ENCODE measurements around the gene SUPT3H. TPM values are rescaled to one million over a fixed set of nuclear protein-coding genes. Genes with fewer than 3 reads are reported as not detected.
A peak's percentile ranks its signal among the peaks of the same experiment; 100 is the strongest.

Gene SUPT3H
- polyA plus RNA-seq, 3 donors, result 2.4 to 3.5 (median 2.5) TPM

GRCh38 chr6:45038226-45038625 lies 339.5 kb downstream of the SUPT3H start:
- Mint-ChIP-seq H3K27ac (no peak overlapping the region), H3K4me1 (peaks cover 10% of the 10 kb centered on the region), H3K9me3 (peaks cover 0 to 2% (median 0%) of the 10 kb centered on the region in 7 donors), H3K4me3 (no peak overlapping the region), H3K36me3 (peaks cover 2% of the 10 kb centered on the region in 2 donors), H3K27me3 (ENCODE audit: low read depth in 3 of 3) (peaks cover 0 to 2% (median 2%) of the 10 kb centered on the region in 3 donors)
- no peak for DNase-seq
- no CpG with 5 or more reads among the region's 1 CpG for WGBS (ENCODE audit: insufficient coverage)
- peaks cover 3 to 5% of the 10 kb centered on the region in 2 donors for H3K4me1 ChIP-seq (ENCODE audit: control insufficient read depth in 1 of 2, insufficient read depth in 2 of 2, low read length in 2 of 2)
- no peak overlapping the region for H3K4me2 ChIP-seq (replicated peaks; ENCODE audit: extremely low read depth, low read length, poor library complexity, severe bottlenecking)
- intact Hi-C loops (cut with micrococcal nuclease), result no loop called here
- H3K9ac ChIP-seq (ENCODE audit: insufficient read depth, low read length, poor library complexity, severe bottlenecking), result no peak overlapping the region
- no peak overlapping the region for H3K4me3 ChIP-seq (replicated peaks in 1 of 3; ENCODE audit: low read depth in 2 of 3, low read length in 3 of 3)
- H3K9me3 ChIP-seq (replicated peaks in 1 of 2; ENCODE audit: control insufficient read depth in 1 of 2, insufficient read depth in 1 of 2, low read length in 2 of 2), result no peaks in the 10 kb centered on the region
- no peak overlapping the region for H2AFZ ChIP-seq (ENCODE audit: insufficient read depth, low read depth, low read length, poor library complexity, severe bottlenecking)
- TF ChIP-seq CTCF (IDR thresholded peaks at IDR 0.05), result no peak
- no peaks in the 10 kb centered on the region for H3K27me3 ChIP-seq (ENCODE audit: control insufficient read depth in 2 of 2, insufficient read depth in 2 of 2, low read length in 2 of 2)
- no peaks in the 10 kb centered on the region for H3K79me2 ChIP-seq (ENCODE audit: insufficient read depth, low read length)
- no peaks in the 10 kb centered on the region for H4K20me1 ChIP-seq (ENCODE audit: insufficient read depth, low read length)
- no peaks in the 10 kb centered on the region for H3K36me3 ChIP-seq (replicated peaks in 1 of 2; ENCODE audit: control insufficient read depth in 1 of 2, insufficient read depth in 2 of 2, low read length in 2 of 2)
- H3K27ac ChIP-seq (ENCODE audit: low read depth in 1 of 2, low read length in 2 of 2), result no peak overlapping the region

- Histone ChIP-seq H3K9me3 (replicated peaks in 1 of 2; ENCODE audit: control insufficient read depth in 1 of 2, insufficient read depth in 1 of 2, low read length in 2 of 2) (no peaks in the 10 kb centered on the region), H4K20me1 (ENCODE audit: insufficient read depth, low read length) (no peaks in the 10 kb centered on the region), H3K27me3 (ENCODE audit: control insufficient read depth in 2 of 2, insufficient read depth in 2 of 2, low read length in 2 of 2) (no peaks in the 10 kb centered on the region), H3K36me3 (replicated peaks in 1 of 2; ENCODE audit: control insufficient read depth in 1 of 2, insufficient read depth in 2 of 2, low read length in 2 of 2) (no peaks in the 10 kb centered on the region), H3K4me3 (replicated peaks in 1 of 3; ENCODE audit: low read depth in 2 of 3, low read length in 3 of 3) (no peak overlapping the region), H3K4me2 (replicated peaks; ENCODE audit: extremely low read depth, low read length, poor library complexity, severe bottlenecking) (no peak overlapping the region), H2AFZ (ENCODE audit: insufficient read depth, low read depth, low read length, poor library complexity, severe bottlenecking) (no peak overlapping the region), H3K9ac (ENCODE audit: insufficient read depth, low read length, poor library complexity, severe bottlenecking) (no peak overlapping the region), H3K4me1 (ENCODE audit: control insufficient read depth in 1 of 2, insufficient read depth in 2 of 2, low read length in 2 of 2) (peaks cover 12 to 24% of the 10 kb centered on the region in 2 donors), H3K27ac (ENCODE audit: low read depth in 1 of 2, low read length in 2 of 2) (no peak overlapping the region), H3K79me2 (ENCODE audit: insufficient read depth, low read length) (no peaks in the 10 kb centered on the region)
- intact Hi-C loops (cut with micrococcal nuclease), result no loop called here
- no peak overlapping the region for H3K4me3 Mint-ChIP-seq
- H3K9me3 Mint-ChIP-seq, result peaks cover 0 to 2% (median 0%) of the 10 kb centered on the region in 7 donors
- peaks cover 2% of the 10 kb centered on the region in 2 donors for H3K36me3 Mint-ChIP-seq
- TF ChIP-seq CTCF (IDR thresholded peaks at IDR 0.05), result no peak
- no CpG with 5 or more reads among the region's 3 CpGs for WGBS (ENCODE audit: insufficient coverage)
- no peak overlapping the region for H3K27ac Mint-ChIP-seq
- DNase-seq, result peak in 1 of 3 donors; percentile 16
- peaks cover 2% of the 10 kb centered on the region in 3 donors for H3K27me3 Mint-ChIP-seq (ENCODE audit: low read depth in 3 of 3)
- peaks cover 26% of the 10 kb centered on the region for H3K4me1 Mint-ChIP-seq
Observed at GRCh38 chr6:45036103-45036502, 341.6 kb downstream of the SUPT3H start.
